Measurements from ENCODE around the gene CACNA1C. TPM values are rescaled to one million over a fixed set of nuclear protein-coding genes. Genes with fewer than 3 reads are reported as not detected.
A peak's percentile ranks its signal among the peaks of the same experiment; 100 is the strongest.

CACNA1C gene
- total RNA-seq, 4 donors from 2014 or later = 1.4 to 3.7 (median 2.2) TPM

DNA sequence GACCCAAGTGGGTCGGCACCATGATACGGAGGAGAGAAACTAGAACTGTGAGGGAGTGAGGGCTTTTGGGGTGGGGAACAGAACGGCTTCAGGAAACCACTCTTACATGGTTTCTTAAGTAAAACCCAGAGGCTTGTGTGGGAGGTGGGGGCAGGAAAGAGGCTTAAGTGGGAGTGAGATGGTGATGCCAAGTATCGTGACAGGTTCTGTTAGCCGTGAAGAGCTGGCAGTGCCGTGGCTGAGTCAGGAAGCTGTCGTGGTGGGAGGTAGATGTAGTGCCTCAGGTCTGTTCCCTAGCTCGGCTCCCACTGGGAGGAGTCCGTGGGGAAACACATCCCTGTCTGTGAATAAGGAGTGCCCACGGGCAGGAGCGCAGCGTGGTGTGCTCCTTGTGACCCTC, 556.2 kb downstream of the CACNA1C start:
- no peaks in the 10 kb centered on the region for H3K27me3 ChIP-seq
- WGBS = 68% methylated on average over 12 of the region's 12 CpGs
- no peak for TF ChIP-seq POLR2AphosphoS5 (IDR thresholded peaks at IDR 0.05)
- TF ChIP-seq, protein P1, sequence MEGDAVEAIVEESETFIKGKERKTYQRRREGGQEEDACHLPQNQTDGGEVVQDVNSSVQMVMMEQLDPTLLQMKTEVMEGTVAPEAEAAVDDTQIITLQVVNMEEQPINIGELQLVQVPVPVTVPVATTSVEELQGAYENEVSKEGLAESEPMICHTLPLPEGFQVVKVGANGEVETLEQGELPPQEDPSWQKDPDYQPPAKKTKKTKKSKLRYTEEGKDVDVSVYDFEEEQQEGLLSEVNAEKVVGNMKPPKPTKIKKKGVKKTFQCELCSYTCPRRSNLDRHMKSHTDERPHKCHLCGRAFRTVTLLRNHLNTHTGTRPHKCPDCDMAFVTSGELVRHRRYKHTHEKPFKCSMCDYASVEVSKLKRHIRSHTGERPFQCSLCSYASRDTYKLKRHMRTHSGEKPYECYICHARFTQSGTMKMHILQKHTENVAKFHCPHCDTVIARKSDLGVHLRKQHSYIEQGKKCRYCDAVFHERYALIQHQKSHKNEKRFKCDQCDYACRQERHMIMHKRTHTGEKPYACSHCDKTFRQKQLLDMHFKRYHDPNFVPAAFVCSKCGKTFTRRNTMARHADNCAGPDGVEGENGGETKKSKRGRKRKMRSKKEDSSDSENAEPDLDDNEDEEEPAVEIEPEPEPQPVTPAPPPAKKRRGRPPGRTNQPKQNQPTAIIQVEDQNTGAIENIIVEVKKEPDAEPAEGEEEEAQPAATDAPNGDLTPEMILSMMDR (IDR thresholded peaks at IDR 0.05) = no peak
- no peak for TF ChIP-seq POLR2A (IDR thresholded peaks at IDR 0.05)
- no peak for TF ChIP-seq EP300 (IDR thresholded peaks at IDR 0.05)
- peaks cover 10% of the 10 kb centered on the region for H3K4me1 ChIP-seq
- H3K27ac ChIP-seq = no peak overlapping the region
- peaks cover 5% of the 10 kb centered on the region for H3K36me3 ChIP-seq
- H3K4me3 ChIP-seq = no peak overlapping the region
- H3K9me3 ChIP-seq = no peaks in the 10 kb centered on the region
- no peak for DNase-seq (ENCODE audit: low spot score in 2 of 2)

DNA sequence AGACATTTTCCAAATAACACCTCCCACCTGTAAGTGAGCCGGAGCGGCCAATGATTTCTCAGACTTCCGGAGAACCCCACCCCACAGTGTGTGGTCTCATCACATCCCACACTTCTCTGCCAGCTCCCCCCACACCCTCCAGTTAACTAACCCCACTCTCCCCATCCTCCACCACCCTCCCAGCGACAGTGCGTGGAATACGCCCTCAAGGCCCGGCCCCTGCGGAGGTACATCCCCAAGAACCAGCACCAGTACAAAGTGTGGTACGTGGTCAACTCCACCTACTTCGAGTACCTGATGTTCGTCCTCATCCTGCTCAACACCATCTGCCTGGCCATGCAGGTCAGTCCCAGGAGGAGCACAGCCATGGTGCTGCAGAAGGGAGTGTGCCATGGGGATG, 557.6 kb downstream of the CACNA1C start:
- WGBS = 96% methylated on average over 11 of the region's 11 CpGs
- DNase-seq (ENCODE audit: low spot score in 2 of 2) = no peak
- TF ChIP-seq POLR2AphosphoS5 (IDR thresholded peaks at IDR 0.05) (no peak), POLR2A (IDR thresholded peaks at IDR 0.05) (no peak), EP300 (IDR thresholded peaks at IDR 0.05) (no peak)
- TF ChIP-seq, protein P1 (IDR thresholded peaks at IDR 0.05) = no peak
- no peaks in the 10 kb centered on the region for H3K27me3 ChIP-seq
- H3K36me3 ChIP-seq = peaks cover 5% of the 10 kb centered on the region
- H3K9me3 ChIP-seq = no peaks in the 10 kb centered on the region
- H3K4me1 ChIP-seq = peaks cover 13% of the 10 kb centered on the region
- no peak overlapping the region for H3K27ac ChIP-seq
- no peak overlapping the region for H3K4me3 ChIP-seq

DNA sequence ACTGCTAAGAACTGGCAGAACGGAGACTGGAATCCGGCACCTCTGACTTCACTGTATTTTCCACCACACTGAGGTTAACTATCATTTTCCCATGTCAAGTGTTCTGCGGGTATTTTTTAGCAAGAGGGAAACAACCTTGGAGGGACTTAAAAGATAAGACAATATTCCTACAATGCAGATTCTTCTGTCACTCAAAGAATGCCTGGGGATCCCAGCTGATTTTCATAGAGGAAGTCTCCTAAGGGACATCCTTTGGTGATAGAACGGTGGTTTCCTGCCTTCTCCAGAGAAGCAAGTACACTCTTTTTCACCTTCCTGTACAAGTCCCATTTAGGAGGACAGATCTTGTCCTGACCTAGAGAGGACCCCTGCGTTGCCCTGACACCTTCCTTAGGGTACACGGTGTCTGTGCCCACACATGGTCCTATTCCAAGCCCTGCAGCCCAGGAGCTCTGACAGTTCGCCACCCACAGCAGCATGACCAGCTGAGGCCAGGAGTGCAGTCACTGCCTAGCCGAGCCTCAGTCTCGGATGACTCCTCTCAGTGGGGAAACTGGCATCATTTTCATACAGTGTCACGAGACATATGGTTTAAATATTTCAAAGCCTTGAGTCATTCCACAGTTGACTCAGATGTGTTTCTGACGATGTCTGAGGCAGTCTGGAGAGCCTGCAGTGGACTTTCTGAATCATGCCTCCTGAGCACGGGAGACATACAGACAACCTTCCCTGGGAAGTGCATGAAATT, 560.7 kb downstream of the CACNA1C start:
- no peaks in the 10 kb centered on the region for H3K36me3 ChIP-seq
- 35% methylated on average over 12 of the region's 12 CpGs for WGBS
- H3K27ac ChIP-seq = peak overlapping the region; percentile 34

DNA sequence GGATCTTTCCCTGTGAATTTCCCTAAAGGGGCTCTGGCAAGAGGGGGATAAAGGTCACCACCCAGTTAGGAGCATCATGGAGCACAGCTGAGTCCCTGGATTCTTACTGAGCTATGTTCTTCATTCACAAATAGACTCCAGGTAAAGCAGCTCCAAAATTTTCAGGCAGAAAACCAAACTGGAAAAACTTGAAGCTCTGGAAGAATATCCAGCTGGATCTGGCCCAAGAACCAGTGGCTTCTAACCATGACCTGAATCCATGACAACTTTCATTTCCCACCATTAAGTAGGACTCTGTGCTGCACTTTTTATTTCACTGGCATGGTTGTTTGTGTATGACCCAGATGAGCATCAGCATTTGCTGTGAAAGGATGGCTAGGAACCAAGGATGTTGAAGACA, 561.6 kb downstream of the CACNA1C start:
- Histone ChIP-seq H3K27ac (no peak overlapping the region), H3K4me3 (no peak overlapping the region), H3K4me1 (peaks cover 13% of the 10 kb centered on the region), H3K9me3 (no peaks in the 10 kb centered on the region), H3K36me3 (no peaks in the 10 kb centered on the region), H3K27me3 (peaks cover 3% of the 10 kb centered on the region)
- DNase-seq (ENCODE audit: low spot score in 2 of 2) = no peak
- TF ChIP-seq POLR2A (IDR thresholded peaks at IDR 0.05) = no peak
- TF ChIP-seq, protein P1 (IDR thresholded peaks at IDR 0.05) = no peak
- TF ChIP-seq EP300 (IDR thresholded peaks at IDR 0.05) = no peak
- TF ChIP-seq POLR2AphosphoS5 (IDR thresholded peaks at IDR 0.05) = no peak

More for the DNA sequence above, 560.7 kb downstream of the CACNA1C start:
- no peak overlapping the region for H3K4me3 ChIP-seq
- H3K4me1 ChIP-seq = peaks cover 13% of the 10 kb centered on the region
- H3K9me3 ChIP-seq = no peaks in the 10 kb centered on the region
- H3K27me3 ChIP-seq = peaks cover 3% of the 10 kb centered on the region
- no peak for DNase-seq (ENCODE audit: low spot score in 2 of 2)
- TF ChIP-seq POLR2A (IDR thresholded peaks at IDR 0.05) = no peak
- TF ChIP-seq, protein P1 (IDR thresholded peaks at IDR 0.05) = no peak
- TF ChIP-seq POLR2AphosphoS5 (IDR thresholded peaks at IDR 0.05) = no peak
- no peak for TF ChIP-seq EP300 (IDR thresholded peaks at IDR 0.05)

DNA sequence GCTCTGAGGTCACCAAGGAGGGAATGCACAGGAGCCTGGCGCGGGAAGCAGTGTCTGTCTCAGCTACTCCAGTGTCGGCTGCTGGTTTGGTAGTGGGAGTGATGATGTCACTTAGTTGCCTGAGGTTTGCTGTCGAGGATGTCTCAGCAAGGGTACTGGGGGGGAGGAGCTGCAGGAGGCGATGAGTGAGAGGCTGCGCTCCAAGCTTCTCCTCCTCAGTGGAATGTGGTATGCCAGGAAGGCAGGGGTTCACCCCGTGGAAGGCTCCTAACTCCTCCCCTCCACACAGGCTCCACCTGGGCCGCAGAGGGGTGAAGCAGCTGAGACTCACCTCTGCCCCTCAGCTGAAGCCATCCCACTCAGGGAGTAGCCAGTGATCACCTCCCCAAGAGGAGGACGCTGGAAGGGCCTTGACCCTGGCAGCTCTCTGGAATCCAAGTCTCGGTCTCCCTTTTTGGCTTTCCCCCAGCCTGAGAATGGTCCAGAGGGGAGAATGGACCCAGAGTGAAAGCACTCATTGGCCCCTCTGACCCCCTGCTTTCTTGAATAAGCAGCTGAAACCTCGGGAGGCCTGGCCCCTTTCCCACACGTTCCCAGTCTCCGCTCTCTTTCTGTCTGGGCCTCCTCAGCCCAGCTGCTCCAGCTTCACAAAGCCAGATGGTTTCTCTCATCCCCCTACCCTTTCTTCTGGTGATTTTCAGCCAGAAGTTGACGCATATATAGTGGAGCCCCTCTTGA, 563.0 kb downstream of the CACNA1C start:
- H3K36me3 ChIP-seq = no peaks in the 10 kb centered on the region

More for the DNA sequence above, 563.0 kb downstream of the CACNA1C start:
- no peaks in the 10 kb centered on the region for H3K9me3 ChIP-seq
- H3K27ac ChIP-seq = no peak overlapping the region
- H3K27me3 ChIP-seq = peaks cover 3% of the 10 kb centered on the region
- TF ChIP-seq POLR2A (IDR thresholded peaks at IDR 0.05) (no peak), POLR2AphosphoS5 (IDR thresholded peaks at IDR 0.05) (no peak), EP300 (IDR thresholded peaks at IDR 0.05) (no peak)
- TF ChIP-seq, protein P1 (IDR thresholded peaks at IDR 0.05) = no peak
- no peak for DNase-seq (ENCODE audit: low spot score in 2 of 2)
- no peak overlapping the region for H3K4me3 ChIP-seq
- WGBS = 68% methylated on average over 13 of the region's 14 CpGs
- peaks cover 13% of the 10 kb centered on the region for H3K4me1 ChIP-seq

Data from suprapubic skin (tissue), 4 donors.